NCI-H345 (cell line): ENCODE measurements around the gene ROPN1L.
"Not testable (repeated sequence)": the region's sequence is repeated elsewhere in the genome, so short reads cannot be mapped to it uniquely, and the experiment has no call there.

ENCODE experiments used
- DNase-seq: peaks from one replicate; lab custom pipeline; 2025; lab: John Stamatoyannopoulos, UW

Gene ROPN1L

DNA sequence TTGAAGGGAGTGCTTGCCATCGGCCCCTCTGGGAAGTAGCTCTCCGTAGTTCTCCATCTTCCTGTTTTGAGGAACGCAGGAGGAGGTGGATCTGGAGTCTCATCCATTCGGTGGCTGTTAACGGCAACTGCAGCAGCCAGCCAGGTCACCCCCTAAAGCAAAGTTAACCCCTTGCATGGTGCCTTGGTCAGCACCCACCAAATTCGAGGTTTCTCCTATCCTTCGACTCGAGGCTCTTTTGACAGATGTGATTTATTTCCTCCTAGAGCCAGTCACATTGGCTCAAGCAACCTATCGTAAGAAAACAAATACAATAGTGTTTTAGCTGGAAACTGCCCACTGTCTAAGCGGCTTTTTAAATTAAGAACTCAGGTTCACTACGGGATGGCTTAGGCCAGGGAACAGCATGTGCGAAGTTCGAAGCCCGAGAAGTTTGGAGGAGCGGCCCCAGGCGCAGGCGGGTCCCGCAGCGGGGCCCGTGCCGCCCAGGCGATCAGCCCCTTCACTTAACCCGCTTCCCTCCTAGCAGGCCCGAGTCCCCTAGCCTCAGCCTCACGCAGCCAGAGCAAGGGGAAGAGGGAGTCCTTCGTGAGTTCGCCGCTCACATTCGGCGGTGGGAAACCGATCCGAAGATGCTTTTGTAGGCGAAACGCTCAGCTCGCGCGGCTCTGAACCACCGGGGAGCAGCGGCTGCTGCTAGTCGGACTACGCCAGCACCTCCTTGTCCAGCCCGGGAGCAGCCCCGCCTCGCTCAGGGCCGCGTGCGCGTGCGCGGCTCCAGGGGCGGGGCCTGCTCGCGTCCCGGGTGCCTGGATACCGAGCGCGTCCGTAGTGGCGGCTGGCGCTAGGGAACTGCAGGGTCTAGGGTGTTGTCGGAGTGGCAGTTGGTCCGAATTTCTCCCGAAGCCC lies at the start of gene ROPN1L:
TSS of gene ROPN1L (plus strand) at position 797 of the 909 bp plus-strand sequence. CDS start 289 bp downstream, outside the sequence.
- DNase-seq = peak; percentile 92

- DNase-seq = not testable (repeated sequence)
Measured at GRCh38 chr5:10392567-10393328, 48.9 kb upstream of the ROPN1L start.

GRCh38 chr5:10393491-10393890 lies 48.2 kb upstream of the ROPN1L start:
- no peak for DNase-seq

- DNase-seq = no peak
Measured at GRCh38 chr5:10396552-10396951, 45.1 kb upstream of the ROPN1L start.

DNA sequence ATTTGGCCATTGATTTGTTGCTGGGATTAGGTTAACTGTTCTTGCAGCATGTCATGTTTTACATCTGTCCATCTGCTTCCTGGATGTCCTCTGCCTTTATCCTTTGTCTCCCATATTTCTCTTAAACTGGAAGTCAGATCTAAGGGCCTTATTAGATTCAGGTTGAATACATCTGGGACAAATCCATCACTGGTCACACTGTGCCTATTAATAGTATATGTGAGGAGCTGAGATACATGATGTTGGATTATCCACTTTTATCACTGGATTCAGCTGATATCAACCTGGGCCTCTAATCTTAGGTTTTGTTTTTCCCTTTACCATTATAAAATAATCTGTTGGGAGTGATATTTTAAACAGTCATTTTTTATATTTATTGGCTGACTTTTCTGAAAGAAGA lies 41.8 kb upstream of the ROPN1L start:
- no peak for DNase-seq

GRCh38 chr5:10400411-10400810 lies 41.3 kb upstream of the ROPN1L start:
- no peak for DNase-seq

- DNase-seq = no peak
Measured at GRCh38 chr5:10400831-10401230, 40.8 kb upstream of the ROPN1L start.

DNA sequence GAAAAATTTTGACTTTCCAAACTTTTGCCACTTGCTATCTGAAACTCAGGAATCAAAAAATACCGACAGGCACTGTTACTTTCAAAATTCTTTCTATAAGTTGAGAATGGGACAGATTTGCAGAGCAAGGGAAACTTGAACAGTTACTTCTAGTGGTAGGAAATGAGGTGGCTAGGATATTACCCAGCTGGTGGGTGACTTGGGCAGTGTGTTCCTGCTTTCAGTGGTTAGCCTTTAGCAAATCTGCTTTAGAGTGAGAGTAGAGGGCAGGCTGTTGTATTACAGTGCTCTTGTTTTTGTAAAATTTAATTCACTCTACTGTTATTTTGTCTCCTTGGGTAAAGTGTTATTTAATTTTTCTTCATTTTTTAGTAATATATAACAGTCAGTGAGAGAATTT lies 40.2 kb upstream of the ROPN1L start:
- no peak for DNase-seq

- DNase-seq = no peak
Measured at GRCh38 chr5:10403829-10404228, 37.9 kb upstream of the ROPN1L start.

DNA sequence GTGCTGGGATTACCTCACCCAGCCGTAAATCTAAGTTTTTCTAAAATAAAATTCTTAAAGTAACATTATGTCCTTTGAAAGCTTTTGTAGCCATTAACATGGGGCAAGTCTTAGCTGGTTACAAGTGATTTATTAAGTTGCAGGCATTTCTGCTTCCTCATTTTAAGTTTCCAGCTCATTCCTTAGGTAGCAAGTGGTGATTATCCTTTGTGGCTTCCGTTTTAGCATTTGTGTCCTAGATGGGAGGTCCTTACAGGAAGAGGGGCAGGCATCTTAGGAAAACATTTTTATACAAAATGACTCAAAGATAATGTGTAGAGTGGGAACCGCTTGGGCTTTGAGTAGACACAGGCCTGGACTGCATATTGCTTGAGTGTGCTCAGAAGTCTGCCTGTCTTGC lies 35.0 kb upstream of the ROPN1L start:
- DNase-seq = no peak

DNA sequence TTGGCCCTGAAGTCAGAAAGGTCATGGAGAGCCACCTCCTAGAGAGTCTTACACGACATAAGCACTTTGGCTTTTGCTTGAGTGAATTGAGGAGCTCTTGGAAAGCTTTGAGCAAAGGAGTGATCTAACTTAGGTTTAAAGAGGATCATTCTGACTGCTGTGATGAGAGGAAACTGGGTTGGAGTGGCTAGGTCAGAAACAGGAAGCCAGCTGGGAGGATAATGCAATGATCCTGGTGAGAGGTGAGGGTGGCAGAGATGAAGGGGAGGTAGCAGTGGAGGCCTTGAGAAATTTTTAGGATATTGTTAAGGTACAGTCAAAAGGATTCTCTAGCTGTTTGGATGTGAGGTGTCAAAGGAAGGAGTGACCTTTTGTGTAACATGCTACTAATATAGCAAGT lies 32.2 kb upstream of the ROPN1L start:
- no peak for DNase-seq

DNA sequence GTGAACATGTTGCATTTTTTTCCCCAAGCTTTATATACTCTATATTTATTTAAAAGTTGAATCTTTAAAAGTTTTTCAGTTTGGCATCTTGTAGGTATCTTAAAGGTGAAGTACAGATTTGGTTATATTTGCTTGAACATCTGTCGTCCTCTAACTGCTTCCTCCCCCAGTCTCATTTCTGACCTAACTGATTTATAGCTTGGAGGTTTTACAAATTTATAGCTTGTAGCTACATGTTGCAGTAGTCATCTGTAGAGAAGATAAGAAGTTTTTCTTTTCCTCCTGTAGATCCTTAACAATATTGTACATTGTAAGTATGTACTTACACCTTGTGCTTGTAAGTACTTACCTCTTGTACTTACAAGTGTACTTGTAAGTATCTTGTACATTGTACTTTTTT lies 31.0 kb upstream of the ROPN1L start:
- DNase-seq = no peak

DNA sequence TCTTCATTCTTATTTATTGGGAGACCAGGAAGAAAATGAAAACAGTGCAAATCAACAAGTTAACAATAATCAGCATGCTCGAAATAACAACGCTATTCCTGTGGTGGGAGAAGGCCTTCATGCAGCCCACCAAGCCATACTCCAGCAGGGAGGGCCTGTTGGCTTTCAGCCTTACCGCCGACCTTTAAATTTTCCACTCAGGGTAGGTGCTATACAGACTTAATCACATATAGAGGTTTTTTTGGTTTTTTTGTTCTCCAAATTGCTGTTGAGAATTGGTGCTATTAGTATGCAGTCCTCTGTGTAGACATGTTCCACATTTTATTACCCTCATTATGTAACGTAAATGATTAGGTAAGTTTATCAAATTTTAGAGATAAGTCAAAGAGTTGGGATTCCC lies 30.3 kb upstream of the ROPN1L start:
- no peak for DNase-seq

GRCh38 chr5:10416868-10417267 lies 24.8 kb upstream of the ROPN1L start:
- DNase-seq = no peak

DNA sequence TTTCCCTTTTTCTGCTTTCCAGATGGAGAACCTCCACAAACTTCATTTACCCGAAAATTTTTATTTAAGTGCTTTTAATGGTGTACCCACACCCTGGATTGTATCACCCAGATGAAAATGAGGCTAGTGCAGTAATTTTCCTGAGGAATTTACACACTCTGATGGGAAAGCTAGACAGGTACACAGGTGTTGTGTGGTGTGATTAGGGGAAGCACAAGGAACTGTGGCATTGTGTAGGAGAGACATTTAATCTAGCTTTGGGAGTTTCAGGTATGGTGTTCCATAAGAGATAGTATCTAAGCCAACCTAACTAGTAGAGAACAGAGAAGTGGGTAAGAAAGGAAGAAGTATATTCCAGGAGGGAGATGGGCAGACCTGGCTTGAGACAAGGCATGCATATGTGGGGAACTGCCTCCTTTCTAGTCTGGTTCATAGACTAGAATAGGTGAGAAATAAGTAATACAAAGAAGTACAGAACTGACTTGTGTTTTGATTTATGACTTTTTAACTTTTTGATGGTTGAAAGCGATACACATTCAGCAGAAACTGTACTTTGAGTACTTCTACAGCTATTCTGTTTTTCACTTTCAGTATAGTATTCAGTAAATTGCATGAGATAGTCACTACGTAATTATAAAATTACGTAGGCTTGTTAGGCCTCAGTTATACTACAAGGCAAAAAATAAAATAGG lies 22.9 kb upstream of the ROPN1L start:
- DNase-seq = no peak

- no peak for DNase-seq
Measured at GRCh38 chr5:10420468-10420867, 21.2 kb upstream of the ROPN1L start.

DNA sequence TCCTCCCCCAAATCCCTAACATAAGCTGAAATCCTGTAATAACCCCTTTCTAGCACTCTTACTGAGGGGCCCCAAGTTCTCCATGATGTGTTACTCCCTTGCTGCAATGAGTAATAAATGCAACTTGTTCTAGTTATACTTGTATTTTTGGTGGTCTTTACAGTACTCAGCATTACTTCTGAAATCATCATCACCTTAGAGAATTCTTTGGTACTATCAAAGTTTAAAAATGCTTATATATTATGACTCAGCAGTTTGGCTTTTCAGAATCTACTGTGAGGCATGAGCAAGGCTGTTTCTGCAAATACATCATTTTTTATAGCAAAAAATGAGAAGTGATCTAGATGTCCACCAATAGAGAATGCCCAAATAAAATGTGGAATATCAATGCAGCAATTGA lies 20.7 kb upstream of the ROPN1L start:
- DNase-seq = no peak

DNA sequence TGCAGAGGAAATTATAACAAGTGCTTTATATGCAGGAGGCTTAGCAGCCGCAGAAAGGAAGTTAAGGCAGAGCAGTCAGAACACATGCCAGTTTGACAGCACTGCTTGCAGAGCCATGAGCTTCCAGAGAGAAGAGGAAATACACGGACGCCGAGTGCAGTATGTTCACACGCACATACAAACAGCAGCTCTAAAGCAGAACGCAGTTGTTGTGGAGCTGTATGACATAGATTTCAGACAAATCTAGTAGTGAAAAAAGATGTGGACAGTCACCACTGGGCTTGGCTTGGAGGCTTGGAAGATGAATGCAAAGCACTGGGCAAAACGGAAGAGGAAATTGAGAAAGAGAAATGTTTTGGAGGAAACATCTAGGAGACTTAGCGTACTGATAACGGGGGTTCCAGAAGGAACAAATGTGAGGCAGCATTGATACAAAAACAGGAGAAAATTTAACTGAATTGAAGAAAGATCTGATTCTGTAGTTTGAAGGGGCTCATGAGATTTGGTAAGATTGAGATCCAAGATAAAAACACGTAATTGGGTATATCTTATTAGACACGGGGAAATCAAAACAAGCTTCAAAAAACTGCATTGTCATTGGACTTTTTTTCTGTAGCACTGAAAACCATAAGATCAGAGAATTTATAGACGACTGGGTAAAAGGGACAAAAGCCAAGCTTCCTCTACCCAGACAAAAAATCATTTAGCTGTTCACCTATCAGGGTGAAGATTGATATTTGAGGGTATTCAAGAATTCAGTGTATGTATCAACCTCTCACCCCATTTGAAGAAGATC lies 19.6 kb upstream of the ROPN1L start:
- no peak for DNase-seq

GRCh38 chr5:10423022-10423421 lies 18.7 kb upstream of the ROPN1L start:
- DNase-seq = no peak

- peak; percentile 22 for DNase-seq
Measured at GRCh38 chr5:10424124-10424731, 17.5 kb upstream of the ROPN1L start.

DNA sequence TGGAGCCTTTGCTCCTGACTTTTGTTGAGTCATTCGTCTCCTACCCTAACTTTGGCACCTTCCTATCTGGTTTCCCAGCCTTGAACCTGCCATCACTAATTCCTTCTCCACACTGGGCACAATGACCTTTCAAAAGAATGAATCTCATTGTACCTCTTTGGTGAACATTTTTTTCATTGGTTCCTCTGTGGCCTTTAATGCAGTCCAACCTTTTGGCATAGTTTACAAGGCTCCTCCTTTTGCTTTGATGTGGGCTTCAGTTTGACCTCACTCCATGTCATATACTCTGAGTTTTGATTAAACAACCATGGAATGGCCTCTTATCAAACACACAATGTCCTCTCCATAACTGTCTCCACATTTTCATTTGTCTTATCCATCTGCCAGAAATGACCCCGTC lies 14.5 kb upstream of the ROPN1L start:
- DNase-seq = no peak
